ENCODE measurements around the gene STRIT1. TPM values are rescaled to one million over a fixed set of nuclear protein-coding genes. Genes with fewer than 3 reads are reported as not detected.

STRIT1 gene
- not detected in 2 replicates for total RNA-seq (2014; rRNA removed; shearing (Covaris generic))

GRCh38 chr3:155293516-155293915 lies at the start of gene STRIT1:
STRIT1 (minus strand) TSS chr3:155293683.
- no peak for DNase-seq (ENCODE audit: low read depth)

- no peak for DNase-seq (ENCODE audit: low read depth)
Observed at GRCh38 chr3:155342344-155342743, 48.9 kb upstream of the STRIT1 start.

GRCh38 chr3:155339052-155339451 lies 45.6 kb upstream of the STRIT1 start:
- DNase-seq (ENCODE audit: low read depth): no peak

- no peak for DNase-seq (ENCODE audit: low read depth)
Observed at GRCh38 chr3:155335724-155336354, 42.4 kb upstream of the STRIT1 start.

- DNase-seq (ENCODE audit: low read depth): no peak
Observed at GRCh38 chr3:155334914-155335723, 41.6 kb upstream of the STRIT1 start.

GRCh38 chr3:155334215-155334913 lies 40.9 kb upstream of the STRIT1 start:
- DNase-seq (ENCODE audit: low read depth): no peak

- peak; percentile 36 for DNase-seq (ENCODE audit: low read depth)
Observed at GRCh38 chr3:155332716-155333115, 39.2 kb upstream of the STRIT1 start.

- DNase-seq (ENCODE audit: low read depth): no peak
Observed at GRCh38 chr3:155331078-155331477, 37.6 kb upstream of the STRIT1 start.

GRCh38 chr3:155330370-155330769 lies 36.9 kb upstream of the STRIT1 start:
- no peak for DNase-seq (ENCODE audit: low read depth)

- DNase-seq (ENCODE audit: low read depth): no peak
Observed at GRCh38 chr3:155329513-155330048, 36.1 kb upstream of the STRIT1 start.

GRCh38 chr3:155327871-155328270 lies 34.4 kb upstream of the STRIT1 start:
- no peak for DNase-seq (ENCODE audit: low read depth)

GRCh38 chr3:155327430-155327829 lies 33.9 kb upstream of the STRIT1 start:
- DNase-seq (ENCODE audit: low read depth): no peak

GRCh38 chr3:155326901-155327300 lies 33.4 kb upstream of the STRIT1 start:
- DNase-seq (ENCODE audit: low read depth): no peak

GRCh38 chr3:155326244-155326643 lies 32.8 kb upstream of the STRIT1 start:
- no peak for DNase-seq (ENCODE audit: low read depth)

- peak; percentile 66 for DNase-seq (ENCODE audit: low read depth)
Observed at GRCh38 chr3:155325263-155325835, 31.9 kb upstream of the STRIT1 start.

GRCh38 chr3:155323063-155323666 lies 29.7 kb upstream of the STRIT1 start:
- peak; percentile 73 for DNase-seq (ENCODE audit: low read depth)

GRCh38 chr3:155321418-155321817 lies 27.9 kb upstream of the STRIT1 start:
- DNase-seq (ENCODE audit: low read depth): no peak

GRCh38 chr3:155320934-155321333 lies 27.5 kb upstream of the STRIT1 start:
- DNase-seq (ENCODE audit: low read depth): no peak

- DNase-seq (ENCODE audit: low read depth): no peak
Observed at GRCh38 chr3:155318740-155319139, 25.3 kb upstream of the STRIT1 start.

- DNase-seq (ENCODE audit: low read depth): no peak
Observed at GRCh38 chr3:155317211-155317610, 23.7 kb upstream of the STRIT1 start.

- no peak for DNase-seq (ENCODE audit: low read depth)
Observed at GRCh38 chr3:155316426-155316825, 22.9 kb upstream of the STRIT1 start.

GRCh38 chr3:155313916-155314315 lies 20.4 kb upstream of the STRIT1 start:
- no peak for DNase-seq (ENCODE audit: low read depth)

All from RPMI7951 (cell line).